Measurements from ENCODE around the gene OGA.

- TF ChIP-seq CTCF (IDR thresholded peaks at IDR 0.05; ENCODE audit: borderline replicate concordance, extremely low read depth, low read length, poor library complexity, severe bottlenecking) (no peak), EZH2 (IDR thresholded peaks at IDR 0.05; ENCODE audit: borderline replicate concordance, low read depth, low read length, severe bottlenecking) (no peak)
Measured at GRCh38 chr10:101777619-101778145, 40.6 kb downstream of the OGA start.

Data from DND-41 (cell line).